HCT116 (cell line): ENCODE measurements around the gene PRELP. TPM values are rescaled to one million over a fixed set of nuclear protein-coding genes. Genes with fewer than 3 reads are reported as not detected.

ENCODE experiments used
- ATAC-seq: fragments of 200-7000 bp; cut with Tn5 transposase; 2 replicates; pipeline ENCODE4 v1.9.1; 2020; ENCODE audit warnings: mild to moderate bottlenecking, moderate library complexity
- BruUV-seq: library from RNA; stranded (reverse); fragments of 400-500 nt; replicated peaks from 2 replicates; lab custom pipeline; 2021; lab: Mats Ljungman, UMichigan
- CTCF ChIA-PET: fragments of 300-600 bp; sonication (Branson Sonifier 250); formaldehyde crosslinking; loops from one replicate; lab custom pipeline; 2021; ENCODE audit warnings: antibody characterized with exemption; lab: Charles Lee
- POLR2A ChIA-PET: fragments of 300-600, 350-600 bp; sonication (Branson Sonifier 250); formaldehyde crosslinking; loops from one replicate; lab custom pipeline; 2021; ENCODE audit warnings: antibody characterized with exemption; lab: Charles Lee
- RAD21 ChIA-PET, 2 experiments: fragments of 300-600 bp; sonication (Branson Sonifier 250); formaldehyde crosslinking; loops; one replicate each; lab custom pipeline; 2023; ENCODE audit warnings: low total read pairs in 2 of 2; ENCODE audit not compliant: uncharacterized antibody in 2 of 2, unreplicated experiment in 2 of 2, low non-redundant PET in 1 of 2; lab: Charles Lee
- DNase-seq: peaks from one replicate; pipeline ENCODE4 v3.0.0-alpha.2; 2010; ENCODE audit warnings: low read depth, low spot score
- H2AFZ ChIP-seq: fragments of 200-600 bp; shearing (Covaris generic), sonication (generic); 2 replicates; pipeline ENCODE4 v1.6.1; 2017; ENCODE audit warnings: low read depth, mixed run types, mixed read lengths, antibody characterized with exemption, low read length; ENCODE audit not compliant: poor library complexity, severe bottlenecking
- H3K27ac ChIP-seq: 2 replicates; pipeline ENCODE4 v1.5.1; 2012; ENCODE audit warnings: low read depth, low read length
- H3K27me3 ChIP-seq: fragments of 200-600 bp; sonication (generic); 2 replicates; pipeline ENCODE4 v1.6.1; 2016; ENCODE audit warnings: mixed run types, low read length, mixed read lengths; ENCODE audit not compliant: insufficient read depth
- H3K36me3 ChIP-seq, 2 experiments: fragments of 200-500 bp in 1 of 2; fragments of 200-600 bp in 1 of 2; sonication (Bioruptor generic) in 1 of 2; sonication (generic) in 1 of 2; 2 replicates each; pipeline versions ENCODE4 v1.5.1 to v1.6.1; 2014 to 2016; ENCODE audit warnings: low read length in 2 of 2, inconsistent platforms in 1 of 2, mixed read lengths in 1 of 2, mixed run types in 1 of 2; ENCODE audit not compliant: insufficient read depth in 2 of 2, control insufficient read depth in 1 of 2
- H3K4me1 ChIP-seq, 2 experiments: fragments of 200-600 bp in 1 of 2; sonication (generic) in 1 of 2; 2 replicates each; pipeline versions ENCODE4 v1.5.1 to v1.6.1; 2012 to 2017; ENCODE audit warnings: low read length in 2 of 2, inconsistent platforms in 1 of 2, mild to moderate bottlenecking in 1 of 2, mixed read lengths in 1 of 2, mixed run types in 1 of 2, moderate library complexity in 1 of 2; ENCODE audit not compliant: insufficient read depth in 2 of 2, control insufficient read depth in 1 of 2
- H3K4me2 ChIP-seq: fragments of 200-600 bp; sonication (generic); 2 replicates; pipeline ENCODE4 v1.6.1; 2017; ENCODE audit warnings: mixed run types, low read length, mixed read lengths
- H3K4me3 ChIP-seq, 2 experiments: fragments of 200-600 bp in 1 of 2; sonication (generic) in 1 of 2; replicated peaks in 1 of 2; 2 replicates each; pipeline ENCODE4 v1.5.1; 2011 to 2016; ENCODE audit warnings: low read length in 2 of 2, control low read depth in 1 of 2, low read depth in 1 of 2, mild to moderate bottlenecking in 1 of 2, mixed read lengths in 1 of 2, mixed run types in 1 of 2
- H3K79me2 ChIP-seq: fragments of 200-600 bp; sonication (generic); 2 replicates; pipeline ENCODE4 v1.6.1; 2017; ENCODE audit warnings: mild to moderate bottlenecking, mixed run types, low read length, moderate library complexity, mixed read lengths; ENCODE audit not compliant: insufficient read depth
- H3K9ac ChIP-seq: fragments of 200-600 bp; sonication (generic); 2 replicates; pipeline ENCODE4 v1.6.1; 2016; ENCODE audit warnings: low read length, mixed read lengths
- H3K9me2 ChIP-seq: fragments of 200-600 bp; sonication (generic), shearing (Covaris generic); 2 replicates; pipeline ENCODE4 v1.6.1; 2017; ENCODE audit warnings: mixed run types, mild to moderate bottlenecking, moderate library complexity; ENCODE audit not compliant: insufficient read depth
- H3K9me3 ChIP-seq, 2 experiments: fragments of 200-500 bp in 1 of 2; fragments of 200-600 bp in 1 of 2; sonication (Bioruptor generic) in 1 of 2; sonication (generic) in 1 of 2; 2 replicates each; pipeline ENCODE4 v1.6.1; 2014 to 2017; ENCODE audit warnings: low read length in 2 of 2, mixed read lengths in 2 of 2, inconsistent platforms in 1 of 2, low read depth in 1 of 2, mild to moderate bottlenecking in 1 of 2, mixed run types in 1 of 2, moderate library complexity in 1 of 2; ENCODE audit not compliant: control insufficient read depth in 1 of 2, insufficient read depth in 1 of 2
- H4K20me1 ChIP-seq: fragments of 200-600 bp; sonication (generic), shearing (Covaris generic); 2 replicates; pipeline ENCODE4 v1.6.1; 2017; ENCODE audit warnings: mixed run types, mild to moderate bottlenecking, moderate library complexity; ENCODE audit not compliant: insufficient read depth
- CBX3 ChIP-seq: IDR thresholded peaks from 2 replicates; pipeline ENCODE4 v1.6.1; 2012; ENCODE audit warnings: low read depth
- CEBPB ChIP-seq: IDR thresholded peaks from 2 replicates; pipeline ENCODE4 v1.6.1; 2012; ENCODE audit warnings: low read depth
- EGR1 ChIP-seq: IDR thresholded peaks from 2 replicates; pipeline ENCODE4 v1.6.1; 2012; ENCODE audit warnings: low read depth
- ELF1 ChIP-seq: IDR thresholded peaks from 2 replicates; pipeline ENCODE4 v1.6.1; 2012; ENCODE audit warnings: low read depth, borderline replicate concordance
- EZH2 ChIP-seq: fragments of 200-600 bp; sonication (generic); IDR thresholded peaks from 2 replicates; pipeline ENCODE4 v1.6.1; 2017; ENCODE audit warnings: antibody characterized with exemption, mixed run types
- EZH2phosphoT487 ChIP-seq: fragments of 200-600 bp; IDR thresholded peaks from 2 replicates; pipeline ENCODE4 v1.6.1; 2018; ENCODE audit warnings: antibody characterized with exemption, borderline replicate concordance
- FOSL1 ChIP-seq: IDR thresholded peaks from 2 replicates; pipeline ENCODE4 v1.6.1; 2012; ENCODE audit warnings: low read depth
- POLR2A ChIP-seq: IDR thresholded peaks from 2 replicates; pipeline ENCODE4 v1.7.0; 2011; ENCODE audit warnings: borderline replicate concordance; ENCODE audit not compliant: insufficient read depth, insufficient read length; ENCODE audit errors: extremely low read depth
- POLR2AphosphoS5 ChIP-seq: IDR thresholded peaks from 2 replicates; pipeline ENCODE4 v1.6.1; 2011; ENCODE audit warnings: mild to moderate bottlenecking, low read depth, low read length, moderate library complexity
- RAD21 ChIP-seq: IDR thresholded peaks from 2 replicates; pipeline ENCODE4 v1.6.1; 2012; ENCODE audit warnings: low read depth, mild to moderate bottlenecking
- SIN3A ChIP-seq: IDR thresholded peaks from 2 replicates; pipeline ENCODE4 v1.6.1; 2012; ENCODE audit warnings: low read depth
- SP1 ChIP-seq: IDR thresholded peaks from 2 replicates; pipeline ENCODE4 v1.6.1; 2012; ENCODE audit warnings: low read depth
- SRF ChIP-seq: IDR thresholded peaks from 2 replicates; pipeline ENCODE4 v1.6.1; 2012; ENCODE audit warnings: low read depth
- TCF7L2 ChIP-seq: IDR thresholded peaks from 2 replicates; pipeline ENCODE4 v1.7.0; 2011; ENCODE audit warnings: borderline replicate concordance, inconsistent platforms; ENCODE audit not compliant: insufficient read depth, insufficient read length; ENCODE audit errors: extremely low read depth
- ZFX ChIP-seq: fragments of 450-650 bp; IDR thresholded peaks from 2 replicates; pipeline ENCODE4 v1.6.1; 2017
- ZNF274 ChIP-seq: fragments of 200-500 bp; sonication (Bioruptor generic); IDR thresholded peaks from 2 replicates; pipeline ENCODE4 v1.6.1; 2014; ENCODE audit warnings: mild to moderate bottlenecking, low read depth, low read length, inconsistent platforms
- intact Hi-C: fragments of 100-400 bp; cut with micrococcal nuclease; formaldehyde crosslinking; loops from 2 replicates; pipeline ENCODE4 v1.10.0; 2022
- total RNA-seq: library from RNA; stranded (reverse); gene quantifications from one replicate; pipeline ENCODE4 v1.2.1, GENCODE V29; 2021; ENCODE audit not compliant: unreplicated experiment
- TF ChIP-seq, protein P1 (sequence below), 3 experiments: fragments of 200-600 bp in 1 of 3; sonication (generic) in 1 of 3; IDR thresholded peaks in 2 of 3; conservative IDR thresholded peaks in 1 of 3; 2 replicates each; pipeline ENCODE4 v1.5.1; 2012 to 2017; ENCODE audit warnings: low read depth in 2 of 3, low read length in 2 of 3, antibody characterized with exemption in 1 of 3, borderline replicate concordance in 1 of 3, control low read depth in 1 of 3, mild to moderate bottlenecking in 1 of 3, mixed read lengths in 1 of 3, mixed run types in 1 of 3, moderate library complexity in 1 of 3; ENCODE audit not compliant: insufficient read depth in 1 of 3
- TF ChIP-seq, protein P2 (sequence below): IDR thresholded peaks from 2 replicates; pipeline ENCODE4 v1.6.1; 2012
- TF ChIP-seq, protein P3 (sequence below): IDR thresholded peaks from 2 replicates; pipeline ENCODE4 v1.6.1; 2012

PRELP gene
- total RNA-seq, 1 experiment from 2014 or later = 0.10 TPM

DNA sequence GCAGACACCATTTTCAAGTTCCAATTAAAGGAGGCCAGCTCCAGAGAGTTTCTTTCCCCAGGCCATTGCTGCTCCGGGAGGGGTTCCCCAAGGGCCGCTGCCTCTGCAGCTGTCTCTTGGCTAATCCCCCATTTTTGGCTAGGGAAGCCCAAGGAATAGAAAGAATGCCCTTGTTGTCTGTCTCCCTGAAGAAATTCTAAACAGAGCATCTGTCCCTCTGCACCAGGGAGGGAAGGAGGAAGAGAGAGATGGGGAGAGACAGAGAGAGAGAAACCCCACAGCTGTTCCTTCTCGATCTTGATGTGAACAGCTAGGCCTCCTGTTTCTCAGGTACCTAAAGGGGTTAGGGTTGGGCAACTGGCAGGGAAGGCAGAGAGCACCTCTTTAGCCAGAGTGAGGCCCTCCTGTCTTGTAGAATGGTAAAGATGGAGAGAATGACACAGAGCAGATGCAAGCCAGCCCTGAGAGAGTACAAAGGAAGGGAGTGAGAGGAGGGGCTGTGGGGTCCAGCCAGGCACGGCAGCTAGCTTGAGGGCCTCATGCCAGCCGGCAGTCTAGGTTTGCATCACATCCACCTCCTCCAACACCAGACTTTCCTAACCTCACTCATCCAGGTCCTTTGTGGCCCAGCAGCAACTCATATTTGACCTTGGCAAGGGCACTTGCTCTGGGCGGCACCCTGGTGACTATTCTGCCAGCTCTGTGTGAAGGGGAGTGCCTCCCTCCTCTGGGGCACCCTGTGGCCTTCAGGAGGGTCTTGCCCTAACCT is 31.4 kb downstream of the PRELP start:
- no peak for TF ChIP-seq ZNF274
- TF ChIP-seq, protein P1, sequence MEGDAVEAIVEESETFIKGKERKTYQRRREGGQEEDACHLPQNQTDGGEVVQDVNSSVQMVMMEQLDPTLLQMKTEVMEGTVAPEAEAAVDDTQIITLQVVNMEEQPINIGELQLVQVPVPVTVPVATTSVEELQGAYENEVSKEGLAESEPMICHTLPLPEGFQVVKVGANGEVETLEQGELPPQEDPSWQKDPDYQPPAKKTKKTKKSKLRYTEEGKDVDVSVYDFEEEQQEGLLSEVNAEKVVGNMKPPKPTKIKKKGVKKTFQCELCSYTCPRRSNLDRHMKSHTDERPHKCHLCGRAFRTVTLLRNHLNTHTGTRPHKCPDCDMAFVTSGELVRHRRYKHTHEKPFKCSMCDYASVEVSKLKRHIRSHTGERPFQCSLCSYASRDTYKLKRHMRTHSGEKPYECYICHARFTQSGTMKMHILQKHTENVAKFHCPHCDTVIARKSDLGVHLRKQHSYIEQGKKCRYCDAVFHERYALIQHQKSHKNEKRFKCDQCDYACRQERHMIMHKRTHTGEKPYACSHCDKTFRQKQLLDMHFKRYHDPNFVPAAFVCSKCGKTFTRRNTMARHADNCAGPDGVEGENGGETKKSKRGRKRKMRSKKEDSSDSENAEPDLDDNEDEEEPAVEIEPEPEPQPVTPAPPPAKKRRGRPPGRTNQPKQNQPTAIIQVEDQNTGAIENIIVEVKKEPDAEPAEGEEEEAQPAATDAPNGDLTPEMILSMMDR (IDR thresholded peaks at IDR 0.05 in 2 of 3, conservative IDR thresholded peaks at IDR 0.05 in 1 of 3; ENCODE audit: borderline replicate concordance in 1 of 3, insufficient read depth in 1 of 3, low read depth in 2 of 3, low read length in 2 of 3) = no peak
- no peak for TF ChIP-seq POLR2A
- no peak for TF ChIP-seq CEBPB
- no peak for TF ChIP-seq FOSL1
- TF ChIP-seq EZH2 = no peak
- H3K79me2 ChIP-seq = no peaks in the 10 kb centered on the region
- H4K20me1 ChIP-seq = no peaks in the 10 kb centered on the region
- H3K9me3 ChIP-seq = no peaks in the 10 kb centered on the region
- H3K36me3 ChIP-seq = no peaks in the 10 kb centered on the region
- ChIA-PET POLR2A (no interaction called here), RAD21 (no interaction called here), CTCF (interaction anchor here (0.9 kb wide), 1 partner anchor 195 kb away, joined by 3 read pairs; no protein-coding TSS in a partner anchor)
- DNase-seq = no peak
- H3K4me2 ChIP-seq = no peak overlapping the region
- H2AFZ ChIP-seq = no peak overlapping the region
- no peak overlapping the region for H3K4me3 ChIP-seq
- no peak overlapping the region for H3K27ac ChIP-seq
- H3K9me2 ChIP-seq = no peaks in the 10 kb centered on the region
- H3K9ac ChIP-seq = no peak overlapping the region
- no TSS peak for BruUV-seq
- H3K4me1 ChIP-seq = peaks cover 0 to 16% of the 10 kb centered on the region in 2 experiments; a peak in 3 of 4 replicates
- H3K27me3 ChIP-seq = peaks cover 13% of the 10 kb centered on the region; the same call in 1 of the 2 replicates
- ATAC-seq = no peak
- intact Hi-C loops = no loop called here

DNA sequence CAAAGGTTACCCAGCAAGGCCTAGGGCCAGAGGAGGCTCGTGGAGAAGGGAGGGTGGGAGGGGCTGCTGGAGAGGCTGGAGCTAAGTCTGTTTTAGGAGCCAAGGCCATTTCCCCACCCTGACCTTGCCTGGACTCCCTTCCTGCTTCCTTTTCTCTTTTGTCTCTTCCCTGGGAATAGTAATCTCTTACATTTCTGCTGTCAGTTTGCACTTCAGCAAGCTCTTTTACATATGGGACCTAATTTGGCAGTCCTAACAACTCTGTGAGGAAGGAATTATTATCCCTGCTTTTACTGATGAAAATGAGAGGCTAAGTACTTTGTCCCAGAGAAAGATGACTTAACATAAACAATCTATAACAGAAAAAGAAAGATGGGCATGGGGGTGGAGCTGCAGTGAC is 32.2 kb downstream of the PRELP start:
- POLR2A ChIA-PET = no interaction called here
- no peak for TF ChIP-seq EGR1
- TF ChIP-seq SIN3A = no peak
- no peak for TF ChIP-seq CBX3
- TF ChIP-seq ZNF274 = no peak
- TF ChIP-seq TCF7L2 = no peak
- no peak for TF ChIP-seq ZFX
- no peak for TF ChIP-seq ELF1
- no peak for TF ChIP-seq EZH2
- TF ChIP-seq SRF = no peak
- no peak for TF ChIP-seq FOSL1
- no peak for TF ChIP-seq RAD21
- TF ChIP-seq POLR2A = no peak
- TF ChIP-seq POLR2AphosphoS5 = no peak
- no peak for TF ChIP-seq CEBPB
- no peak for TF ChIP-seq EZH2phosphoT487
- TF ChIP-seq SP1 = no peak
- TF ChIP-seq, protein P2, sequence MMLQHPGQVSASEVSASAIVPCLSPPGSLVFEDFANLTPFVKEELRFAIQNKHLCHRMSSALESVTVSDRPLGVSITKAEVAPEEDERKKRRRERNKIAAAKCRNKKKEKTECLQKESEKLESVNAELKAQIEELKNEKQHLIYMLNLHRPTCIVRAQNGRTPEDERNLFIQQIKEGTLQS = no peak
- TF ChIP-seq, protein P3, sequence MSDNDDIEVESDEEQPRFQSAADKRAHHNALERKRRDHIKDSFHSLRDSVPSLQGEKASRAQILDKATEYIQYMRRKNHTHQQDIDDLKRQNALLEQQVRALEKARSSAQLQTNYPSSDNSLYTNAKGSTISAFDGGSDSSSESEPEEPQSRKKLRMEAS = no peak

More for the DNA sequence above, 32.2 kb downstream of the PRELP start:
- DNase-seq (no peak), ATAC-seq (no peak)
- H3K9me2 ChIP-seq = no peaks in the 10 kb centered on the region
- BruUV-seq = no TSS peak
- no peak overlapping the region for H3K9ac ChIP-seq
- H4K20me1 ChIP-seq = no peaks in the 10 kb centered on the region
- H3K4me1 ChIP-seq = peaks cover 6 to 23% of the 10 kb centered on the region in 2 experiments
- H3K4me2 ChIP-seq = no peak overlapping the region
- H3K9me3 ChIP-seq = no peaks in the 10 kb centered on the region
- H2AFZ ChIP-seq = no peak overlapping the region
- peaks cover 6% of the 10 kb centered on the region; the same call in 1 of the 2 replicates for H3K27me3 ChIP-seq
- no peak overlapping the region for H3K4me3 ChIP-seq
- RAD21 ChIA-PET = no interaction called here
- no peaks in the 10 kb centered on the region for H3K79me2 ChIP-seq
- H3K27ac ChIP-seq = no peak overlapping the region
- intact Hi-C loops = no loop called here
- CTCF ChIA-PET = interaction anchor here (1.1 to 1.3 kb wide), 3 partner anchors 20 to 474 kb away, joined by 3 to 4 read pairs (median 3); no protein-coding TSS in a partner anchor
- H3K36me3 ChIP-seq = no peaks in the 10 kb centered on the region
